A549 (cell line): ENCODE results near the gene EEFSEC.

Experiments used
- BHLHE40 ChIP-seq: IDR thresholded peaks from 2 replicates; pipeline ENCODE4 v1.6.1; 2012; ENCODE audit warnings: low read depth, low read length, inconsistent platforms
- CHD2 ChIP-seq: fragments of 150-350 bp; IDR thresholded peaks from 2 replicates; pipeline ENCODE4 v1.6.1; 2014; ENCODE audit warnings: low read length; ENCODE audit not compliant: partially characterized antibody
- FOSL2 ChIP-seq, 2 experiments: fragments of 450-650 bp in 1 of 2; fragments of >200 bp in 1 of 2; sonication (Bioruptor Twin) in 1 of 2; formaldehyde crosslinking; IDR thresholded peaks; 2 replicates each; pipeline versions ENCODE4 v1.5.0 to v1.6.1; 2016 to 2020; ENCODE audit warnings: mild to moderate bottlenecking in 1 of 2, moderate library complexity in 1 of 2
- HOXB13 ChIP-seq: fragments of 250-450 bp; sonication (Bioruptor Pico); IDR thresholded peaks from 2 replicates; pipeline ENCODE4 v1.5.0; 2020; ENCODE audit warnings: low read depth, mild to moderate bottlenecking, moderate library complexity
- POLR2A ChIP-seq: IDR thresholded peaks from 2 replicates; pipeline ENCODE4 v1.6.1; 2012; ENCODE audit warnings: mild to moderate bottlenecking, low read length
- RCOR1 ChIP-seq: fragments of 150-350 bp; IDR thresholded peaks from 2 replicates; pipeline ENCODE4 v1.6.1; 2014; ENCODE audit warnings: antibody characterized with exemption, low read length, low read depth
- RNF2 ChIP-seq: fragments of 200-600 bp; sonication (generic); IDR thresholded peaks from 2 replicates; pipeline ENCODE4 v1.6.1; 2016; ENCODE audit warnings: low read depth, mild to moderate bottlenecking, antibody characterized with exemption, moderate library complexity, borderline replicate concordance
- TF ChIP-seq, protein P1 (sequence below): fragments of >200 bp; sonication (Bioruptor Twin); formaldehyde crosslinking; IDR thresholded peaks from 3 replicates; pipeline ENCODE4 v1.5.1; 2016
- TF ChIP-seq, protein P2 (sequence below): fragments of 200-600 bp; sonication (generic); IDR thresholded peaks from 2 replicates; pipeline ENCODE4 v1.6.1; 2016; ENCODE audit warnings: antibody characterized with exemption, mild to moderate bottlenecking, moderate library complexity

DNA sequence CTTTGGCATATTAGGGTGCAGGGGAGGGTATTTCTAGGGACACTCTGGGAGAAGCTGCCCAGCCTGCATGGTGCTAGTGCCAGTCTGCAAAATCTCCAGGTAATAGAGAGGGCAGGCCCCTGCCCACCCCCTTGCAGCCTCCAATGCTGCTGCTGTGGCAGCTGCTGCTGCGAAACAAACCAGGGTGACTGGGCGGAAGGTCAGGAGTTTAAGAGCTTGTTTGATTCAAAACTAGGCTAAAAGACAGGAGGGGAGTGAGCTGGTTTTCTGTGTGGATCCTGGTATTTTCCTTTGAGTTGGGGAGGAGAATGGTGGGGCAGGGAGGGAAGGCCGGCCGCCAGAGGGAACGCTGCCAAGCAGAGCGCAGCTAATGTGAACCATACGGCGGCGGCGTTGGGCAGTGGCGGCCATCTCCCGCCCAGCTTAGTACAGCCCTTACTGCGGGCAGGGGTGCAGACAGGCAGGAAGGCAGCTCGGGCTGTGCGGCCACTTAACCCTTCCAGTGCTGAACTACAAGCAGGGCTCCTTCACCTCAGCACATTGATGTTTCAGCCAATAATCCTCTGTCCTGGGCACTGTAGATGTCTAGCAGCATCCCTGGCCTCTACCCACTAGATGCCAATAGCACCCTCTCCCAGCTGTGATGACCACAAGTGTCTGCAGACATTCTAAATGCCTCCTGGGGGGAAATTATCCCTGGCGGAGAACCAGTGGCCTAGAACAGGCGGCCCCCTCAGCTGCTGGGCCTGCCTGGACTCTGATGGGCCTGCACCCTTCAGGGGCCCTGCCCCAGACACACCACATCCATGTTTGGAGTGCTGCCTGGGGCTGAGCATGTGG, 125.7 kb downstream of the EEFSEC start:
- TF ChIP-seq, protein P1, sequence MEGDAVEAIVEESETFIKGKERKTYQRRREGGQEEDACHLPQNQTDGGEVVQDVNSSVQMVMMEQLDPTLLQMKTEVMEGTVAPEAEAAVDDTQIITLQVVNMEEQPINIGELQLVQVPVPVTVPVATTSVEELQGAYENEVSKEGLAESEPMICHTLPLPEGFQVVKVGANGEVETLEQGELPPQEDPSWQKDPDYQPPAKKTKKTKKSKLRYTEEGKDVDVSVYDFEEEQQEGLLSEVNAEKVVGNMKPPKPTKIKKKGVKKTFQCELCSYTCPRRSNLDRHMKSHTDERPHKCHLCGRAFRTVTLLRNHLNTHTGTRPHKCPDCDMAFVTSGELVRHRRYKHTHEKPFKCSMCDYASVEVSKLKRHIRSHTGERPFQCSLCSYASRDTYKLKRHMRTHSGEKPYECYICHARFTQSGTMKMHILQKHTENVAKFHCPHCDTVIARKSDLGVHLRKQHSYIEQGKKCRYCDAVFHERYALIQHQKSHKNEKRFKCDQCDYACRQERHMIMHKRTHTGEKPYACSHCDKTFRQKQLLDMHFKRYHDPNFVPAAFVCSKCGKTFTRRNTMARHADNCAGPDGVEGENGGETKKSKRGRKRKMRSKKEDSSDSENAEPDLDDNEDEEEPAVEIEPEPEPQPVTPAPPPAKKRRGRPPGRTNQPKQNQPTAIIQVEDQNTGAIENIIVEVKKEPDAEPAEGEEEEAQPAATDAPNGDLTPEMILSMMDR: no peak
- TF ChIP-seq POLR2A (no peak), RCOR1 (no peak), CHD2 (no peak), BHLHE40 (no peak), RNF2 (no peak), FOSL2 (IDR thresholded peaks at IDR 0.05) (no peak), FOSL2 (CRISPR knock-in tag; IDR thresholded peaks at IDR 0.05) (no peak), HOXB13 (CRISPR knock-in tag) (no peak)
- TF ChIP-seq, protein P2, sequence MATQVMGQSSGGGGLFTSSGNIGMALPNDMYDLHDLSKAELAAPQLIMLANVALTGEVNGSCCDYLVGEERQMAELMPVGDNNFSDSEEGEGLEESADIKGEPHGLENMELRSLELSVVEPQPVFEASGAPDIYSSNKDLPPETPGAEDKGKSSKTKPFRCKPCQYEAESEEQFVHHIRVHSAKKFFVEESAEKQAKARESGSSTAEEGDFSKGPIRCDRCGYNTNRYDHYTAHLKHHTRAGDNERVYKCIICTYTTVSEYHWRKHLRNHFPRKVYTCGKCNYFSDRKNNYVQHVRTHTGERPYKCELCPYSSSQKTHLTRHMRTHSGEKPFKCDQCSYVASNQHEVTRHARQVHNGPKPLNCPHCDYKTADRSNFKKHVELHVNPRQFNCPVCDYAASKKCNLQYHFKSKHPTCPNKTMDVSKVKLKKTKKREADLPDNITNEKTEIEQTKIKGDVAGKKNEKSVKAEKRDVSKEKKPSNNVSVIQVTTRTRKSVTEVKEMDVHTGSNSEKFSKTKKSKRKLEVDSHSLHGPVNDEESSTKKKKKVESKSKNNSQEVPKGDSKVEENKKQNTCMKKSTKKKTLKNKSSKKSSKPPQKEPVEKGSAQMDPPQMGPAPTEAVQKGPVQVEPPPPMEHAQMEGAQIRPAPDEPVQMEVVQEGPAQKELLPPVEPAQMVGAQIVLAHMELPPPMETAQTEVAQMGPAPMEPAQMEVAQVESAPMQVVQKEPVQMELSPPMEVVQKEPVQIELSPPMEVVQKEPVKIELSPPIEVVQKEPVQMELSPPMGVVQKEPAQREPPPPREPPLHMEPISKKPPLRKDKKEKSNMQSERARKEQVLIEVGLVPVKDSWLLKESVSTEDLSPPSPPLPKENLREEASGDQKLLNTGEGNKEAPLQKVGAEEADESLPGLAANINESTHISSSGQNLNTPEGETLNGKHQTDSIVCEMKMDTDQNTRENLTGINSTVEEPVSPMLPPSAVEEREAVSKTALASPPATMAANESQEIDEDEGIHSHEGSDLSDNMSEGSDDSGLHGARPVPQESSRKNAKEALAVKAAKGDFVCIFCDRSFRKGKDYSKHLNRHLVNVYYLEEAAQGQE: no peak
